GM12874 (cell line): ENCODE measurements around the gene SLC6A17.

ENCODE experiments used
- CTCF ChIP-seq: IDR thresholded peaks from 2 replicates; pipeline ENCODE4 v1.5.1; 2011; ENCODE audit warnings: low read depth, mild to moderate bottlenecking, control low read depth, low read length, moderate library complexity; ENCODE audit not compliant: insufficient read depth

The SLC6A17 gene

DNA sequence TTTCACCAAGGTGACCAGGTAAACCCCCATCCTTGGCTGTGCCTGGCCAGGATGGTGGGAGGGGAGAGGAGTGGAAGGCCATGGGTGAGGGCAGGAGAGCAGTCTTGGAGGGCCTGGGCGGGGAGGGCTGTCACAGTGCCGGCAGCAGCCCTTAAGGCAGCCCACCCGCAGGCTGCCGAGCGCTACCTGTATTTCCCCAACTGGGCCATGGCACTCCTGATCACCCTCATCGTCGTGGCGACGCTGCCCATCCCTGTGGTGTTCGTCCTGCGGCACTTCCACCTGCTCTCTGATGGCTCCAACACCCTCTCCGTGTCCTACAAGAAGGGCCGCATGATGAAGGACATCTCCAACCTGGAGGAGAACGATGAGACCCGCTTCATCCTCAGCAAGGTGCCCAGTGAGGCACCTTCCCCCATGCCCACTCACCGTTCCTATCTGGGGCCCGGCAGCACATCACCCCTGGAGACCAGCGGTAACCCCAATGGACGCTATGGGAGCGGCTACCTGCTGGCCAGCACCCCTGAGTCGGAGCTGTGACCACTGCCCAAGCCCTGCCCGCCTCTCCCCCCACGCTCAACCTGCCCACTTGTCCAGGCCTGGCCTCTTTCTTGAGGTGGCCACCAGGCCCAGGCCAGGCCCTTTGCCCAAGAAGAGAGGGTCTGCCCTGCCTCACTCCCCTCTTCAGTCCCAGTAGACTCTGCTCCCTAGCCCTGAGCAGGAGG, 47.8 kb downstream of the SLC6A17 start:
- no peak for TF ChIP-seq CTCF

DNA sequence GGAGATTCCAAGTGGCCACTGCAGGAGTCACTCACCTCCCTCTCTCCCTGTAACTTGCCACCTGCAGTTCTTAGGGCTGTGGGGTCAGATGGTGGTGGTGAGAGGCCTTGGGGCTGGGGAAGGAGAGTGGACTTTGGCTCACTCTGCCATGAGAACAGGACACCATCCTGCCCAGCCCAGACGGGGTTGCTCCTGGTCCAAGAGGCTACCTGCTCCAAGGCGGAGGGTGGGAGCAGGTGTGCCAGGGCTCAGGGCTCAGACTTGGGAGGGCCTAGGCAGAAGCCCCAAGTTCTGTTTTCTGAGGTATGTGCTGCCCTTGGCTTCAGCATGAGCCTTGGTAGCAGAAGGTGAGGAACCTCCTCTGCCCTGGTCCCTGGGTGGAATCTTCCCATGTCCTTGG, 48.5 kb downstream of the SLC6A17 start:
- TF ChIP-seq CTCF: no peak

- no peak for TF ChIP-seq CTCF
Observed at GRCh38 chr1:110200190-110200589, 49.9 kb downstream of the SLC6A17 start.

DNA sequence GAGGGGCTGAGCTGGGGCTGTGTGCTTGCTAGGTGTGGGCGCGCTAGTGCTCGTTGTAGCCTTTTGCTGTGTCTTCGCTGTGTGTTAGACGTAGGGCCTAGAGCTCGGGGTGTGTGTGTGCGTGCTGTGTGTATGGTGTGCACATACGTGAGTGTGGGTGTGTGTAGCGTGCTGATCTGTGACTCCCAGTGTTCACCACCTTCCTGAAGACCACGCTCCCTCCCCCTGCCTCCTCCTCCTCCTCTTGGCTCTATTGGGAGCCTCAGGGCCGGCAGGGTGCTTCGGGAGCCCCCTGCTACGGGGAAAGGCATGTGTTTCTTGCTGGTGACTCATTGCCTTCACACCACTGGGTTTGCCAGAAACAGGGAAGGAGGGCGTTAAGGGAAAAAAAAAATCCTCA, 50.4 kb downstream of the SLC6A17 start:
- no peak for TF ChIP-seq CTCF

GRCh38 chr1:110201157-110201825, 51.0 kb downstream of the SLC6A17 start:
- TF ChIP-seq CTCF: no peak

- TF ChIP-seq CTCF: peak; percentile 75
Observed at GRCh38 chr1:110203021-110203661, 52.8 kb downstream of the SLC6A17 start.

DNA sequence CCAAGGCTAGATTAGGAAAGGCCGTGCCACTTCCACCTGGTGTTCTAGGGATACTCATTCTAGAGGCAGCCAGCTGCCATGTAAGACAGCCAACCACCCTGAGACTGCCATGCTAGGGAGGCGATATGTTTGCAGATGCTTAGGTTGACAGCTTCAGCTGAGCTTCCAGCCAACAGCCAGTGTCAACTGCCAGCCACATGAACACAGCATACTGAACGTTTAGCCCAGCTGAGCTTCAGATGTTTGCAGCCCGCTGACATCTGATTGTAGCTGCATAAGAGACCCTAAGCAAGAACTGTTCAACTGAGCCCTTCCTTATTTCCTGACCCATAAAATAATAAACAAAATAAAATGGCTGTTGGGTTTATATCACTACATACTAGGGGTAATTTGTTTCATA, 54.9 kb downstream of the SLC6A17 start:
- TF ChIP-seq CTCF: no peak
